Spleen (tissue), 7 donors: ENCODE results near the gene FILIP1.

Experiments used
- CTCF ChIP-seq, 11 experiments: fragments of 200-600 bp in 7 of 11; fragments of 450-650 bp in 4 of 11; sonication (generic) in 4 of 11; IDR thresholded peaks in 8 of 11; conservative IDR thresholded peaks in 3 of 11; 1 replicate in 7 of 11; 2 replicates in 4 of 11; pipeline versions ENCODE4 v1.4.0 to v1.8.0; 2016 to 2021; ENCODE audit warnings: antibody characterized with exemption in 11 of 11, inconsistent platforms in 4 of 11, mild to moderate bottlenecking in 1 of 11
- POLR2A ChIP-seq, 3 donors: fragments of 450-650 bp; IDR thresholded peaks; one replicate each; pipeline ENCODE4 v1.5.1; 2017; ENCODE audit warnings: antibody characterized with exemption in 3 of 3, mild to moderate bottlenecking in 1 of 3
- POLR2AphosphoS5 ChIP-seq, 3 donors: sonication (generic); formaldehyde crosslinking; IDR thresholded peaks; one replicate each; pipeline ENCODE4 v1.5.1; 2017; ENCODE audit warnings: antibody characterized with exemption in 3 of 3
- donor health status: DM: no; HTN: no; CAD: no; lungs with moderate emphysema.
- donor health status: DM: no; HTN: no; CAD: no.
- donor health status: DM: no; HTN: no; CAD: no.

- no peak for TF ChIP-seq CTCF (IDR thresholded peaks at IDR 0.05 in 8 of 11, conservative IDR thresholded peaks at IDR 0.05 in 3 of 11)
- TF ChIP-seq POLR2A (IDR thresholded peaks at IDR 0.05): no peak
- TF ChIP-seq POLR2AphosphoS5 (IDR thresholded peaks at IDR 0.05): no peak
Measured at GRCh38 chr6:75378101-75378500, 115.5 kb downstream of the FILIP1 start.
